ENCODE data around the gene CTR9. TPM values are rescaled to one million over a fixed set of nuclear protein-coding genes. Genes with fewer than 3 reads are reported as not detected.

The CTR9 gene
- total and polyA plus RNA-seq, 4 experiments from 2014 or later: 39.7 to 68.6 (median 58.0) TPM

- Mint-ChIP-seq H3K27ac (no peak overlapping the region), H3K4me3 (no peak overlapping the region), H3K27me3 (no peaks in the 10 kb centered on the region), H3K9me3 (no peaks in the 10 kb centered on the region), H3K36me3 (peaks cover 39 to 58% of the 10 kb centered on the region in 2 donors), H3K4me1 (no peaks in the 10 kb centered on the region)
- Histone ChIP-seq H3K27me3 (ENCODE audit: insufficient read depth, low read length) (no peaks in the 10 kb centered on the region), H3K4me3 (ENCODE audit: low read length in 2 of 2) (no peak overlapping the region), H3K27ac (ENCODE audit: low read depth, low read length) (no peak overlapping the region), H3K9me3 (ENCODE audit: control insufficient read depth in 1 of 2, low read length in 2 of 2) (no peaks in the 10 kb centered on the region), H3K4me1 (ENCODE audit: insufficient read depth, low read length) (no peaks in the 10 kb centered on the region), H3K36me3 (ENCODE audit: insufficient read depth, low read length) (peaks cover 41% of the 10 kb centered on the region)
- intact Hi-C loops (cut with micrococcal nuclease): no loop called here
- no peak for DNase-seq
- ChIA-PET CTCF (ENCODE audit: partially characterized antibody) (interaction anchor here (0.8 to 4.0 kb wide), 3 partner anchors 11 to 248 kb away, joined by 3 to 20 read pairs (median 3); no protein-coding TSS in a partner anchor), POLR2A (ENCODE audit: partially characterized antibody) (no interaction called here)
These were observed 27.3 kb downstream of the CTR9 start for GRCh38 chr11:10778217-10778970.

GRCh38 chr11:10779086-10779485 lies 28.0 kb downstream of the CTR9 start:
- Histone ChIP-seq H3K27me3 (ENCODE audit: insufficient read depth, low read length) (no peaks in the 10 kb centered on the region), H3K36me3 (ENCODE audit: insufficient read depth, low read length) (peaks cover 34% of the 10 kb centered on the region), H3K9me3 (ENCODE audit: control insufficient read depth in 1 of 2, low read length in 2 of 2) (no peaks in the 10 kb centered on the region), H3K4me1 (ENCODE audit: insufficient read depth, low read length) (no peaks in the 10 kb centered on the region), H3K27ac (ENCODE audit: low read depth, low read length) (no peak overlapping the region), H3K4me3 (ENCODE audit: low read length in 2 of 2) (no peak overlapping the region)
- intact Hi-C loops (cut with micrococcal nuclease): no loop called here
- CTCF ChIA-PET (ENCODE audit: partially characterized antibody): interaction anchor here (0.8 to 4.0 kb wide), 3 partner anchors 10 to 248 kb away, joined by 3 to 20 read pairs (median 3); no protein-coding TSS in a partner anchor
- H3K27ac Mint-ChIP-seq: peak overlapping the region in 1 of 7 donors; percentile 55
- no peak overlapping the region for H3K4me3 Mint-ChIP-seq
- POLR2A ChIA-PET (ENCODE audit: partially characterized antibody): no interaction called here
- H3K9me3 Mint-ChIP-seq: no peaks in the 10 kb centered on the region
- H3K4me1 Mint-ChIP-seq: no peaks in the 10 kb centered on the region
- no peak for DNase-seq
- H3K36me3 Mint-ChIP-seq: peaks cover 32 to 55% of the 10 kb centered on the region in 2 donors
- H3K27me3 Mint-ChIP-seq: no peaks in the 10 kb centered on the region

DNA sequence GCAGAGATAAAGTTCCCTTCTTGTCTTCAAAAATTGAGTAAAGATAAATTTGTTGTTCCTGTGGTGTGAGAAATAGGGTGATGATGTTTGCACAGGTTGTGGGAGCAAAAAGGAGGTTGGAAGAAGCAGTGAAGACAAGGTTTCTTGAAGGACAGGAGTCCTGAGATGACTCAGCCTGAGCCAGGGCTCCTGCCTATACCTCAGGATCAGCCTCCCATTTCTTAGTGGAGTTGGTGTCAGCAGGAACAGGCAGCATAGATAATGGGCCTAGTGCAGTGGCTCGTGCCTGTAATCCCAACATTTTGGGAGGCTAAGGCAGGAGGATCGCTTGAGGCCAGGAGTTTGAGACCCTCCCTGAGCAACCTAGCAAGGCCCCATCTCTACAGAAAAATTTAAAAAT lies 29.0 kb downstream of the CTR9 start:
- H3K27ac ChIP-seq (ENCODE audit: low read depth, low read length): no peak overlapping the region
- Mint-ChIP-seq H3K4me1 (no peaks in the 10 kb centered on the region), H3K4me3 (no peak overlapping the region), H3K27ac (peak overlapping the region in 1 of 7 donors; percentile 37), H3K9me3 (no peaks in the 10 kb centered on the region), H3K36me3 (peaks cover 24 to 45% of the 10 kb centered on the region in 2 donors), H3K27me3 (no peaks in the 10 kb centered on the region)
- DNase-seq: no peak
- H3K9me3 ChIP-seq (ENCODE audit: control insufficient read depth in 1 of 2, low read length in 2 of 2): no peaks in the 10 kb centered on the region
- no peaks in the 10 kb centered on the region for H3K27me3 ChIP-seq (ENCODE audit: insufficient read depth, low read length)
- peaks cover 25% of the 10 kb centered on the region for H3K36me3 ChIP-seq (ENCODE audit: insufficient read depth, low read length)
- no peak overlapping the region for H3K4me3 ChIP-seq (ENCODE audit: low read length in 2 of 2)
- CTCF ChIA-PET (ENCODE audit: partially characterized antibody): interaction anchor here (1.9 to 2.3 kb wide), 2 partner anchors 9 to 13 kb away, joined by 9 to 15 read pairs; no protein-coding TSS in a partner anchor
- intact Hi-C loops (cut with micrococcal nuclease): no loop called here
- no peaks in the 10 kb centered on the region for H3K4me1 ChIP-seq (ENCODE audit: insufficient read depth, low read length)
- POLR2A ChIA-PET (ENCODE audit: partially characterized antibody): interaction anchor here (1.0 to 1.2 kb wide), 2 partner anchors 18 to 19 kb away, joined by 3 to 4 read pairs; no protein-coding TSS in a partner anchor

DNA sequence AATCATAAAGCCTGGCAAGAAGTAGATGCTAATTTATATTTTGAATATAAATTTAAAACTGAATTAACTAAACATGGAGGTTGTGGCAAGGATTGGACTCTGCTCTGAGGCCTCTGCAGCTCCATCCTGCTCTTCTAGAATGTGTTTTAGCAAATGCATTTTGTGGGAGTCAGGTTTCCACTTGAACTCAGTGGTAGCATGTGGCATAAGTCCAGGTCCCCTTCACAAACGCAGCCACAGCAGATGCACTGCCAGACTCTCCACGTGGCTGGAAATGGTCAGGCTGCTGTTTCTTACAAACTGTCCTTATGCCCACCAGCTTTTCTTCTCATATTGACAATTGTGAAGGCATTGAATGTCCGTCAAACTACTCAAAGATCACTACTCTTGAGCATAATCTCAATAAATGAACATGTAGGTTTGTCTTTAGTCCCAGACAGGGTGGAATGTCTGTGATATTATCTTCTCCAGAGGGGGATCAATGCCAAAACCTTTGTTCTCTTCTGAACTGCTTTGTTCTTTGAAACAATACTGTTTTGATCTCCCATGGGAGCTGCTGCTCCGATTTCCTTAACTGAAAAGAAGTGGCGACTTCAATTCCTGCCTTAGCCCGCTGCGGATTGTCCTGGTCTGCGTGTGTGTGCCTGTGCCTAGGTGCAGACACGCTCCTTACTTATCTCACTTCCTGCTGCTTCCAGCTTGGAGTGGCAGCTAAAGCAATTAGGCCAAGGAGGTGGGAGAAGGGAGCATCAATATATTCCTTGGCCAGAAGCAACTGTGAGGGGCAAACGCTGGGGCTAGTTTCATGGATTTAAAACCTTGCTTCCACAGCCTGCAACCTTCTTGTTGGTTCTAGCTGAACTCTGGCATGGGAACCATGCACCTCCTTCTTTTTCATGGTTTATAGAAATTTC lies 33.4 kb downstream of the CTR9 start:
- H3K27ac Mint-ChIP-seq: no peak overlapping the region
- no peaks in the 10 kb centered on the region for H3K27me3 ChIP-seq (ENCODE audit: insufficient read depth, low read length)
- H3K36me3 Mint-ChIP-seq: peaks cover 4 to 7% of the 10 kb centered on the region in 2 donors
- no peaks in the 10 kb centered on the region for H3K4me1 ChIP-seq (ENCODE audit: insufficient read depth, low read length)
- no peaks in the 10 kb centered on the region for H3K36me3 ChIP-seq (ENCODE audit: insufficient read depth, low read length)
- intact Hi-C loops (cut with micrococcal nuclease): no loop called here
- H3K9me3 ChIP-seq (ENCODE audit: control insufficient read depth in 1 of 2, low read length in 2 of 2): no peaks in the 10 kb centered on the region
- H3K4me3 ChIP-seq (ENCODE audit: low read length in 2 of 2): no peak overlapping the region
- no peaks in the 10 kb centered on the region for H3K9me3 Mint-ChIP-seq
- H3K27me3 Mint-ChIP-seq: no peaks in the 10 kb centered on the region
- POLR2A ChIA-PET (ENCODE audit: partially characterized antibody): interaction anchor here (1.2 to 2.3 kb wide), 3 partner anchors 11 to 72 kb away, joined by 4 to 10 read pairs (median 4); partner anchors contain the start of gene EIF4G2
- no peak for DNase-seq
- no peak overlapping the region for H3K4me3 Mint-ChIP-seq
- no peaks in the 10 kb centered on the region for H3K4me1 Mint-ChIP-seq
- CTCF ChIA-PET (ENCODE audit: partially characterized antibody): interaction anchor here (0.7 to 2.6 kb wide), 6 partner anchors 9 to 371 kb away, joined by 3 to 7 read pairs (median 3); no protein-coding TSS in a partner anchor
- no peak overlapping the region for H3K27ac ChIP-seq (ENCODE audit: low read depth, low read length)

DNA sequence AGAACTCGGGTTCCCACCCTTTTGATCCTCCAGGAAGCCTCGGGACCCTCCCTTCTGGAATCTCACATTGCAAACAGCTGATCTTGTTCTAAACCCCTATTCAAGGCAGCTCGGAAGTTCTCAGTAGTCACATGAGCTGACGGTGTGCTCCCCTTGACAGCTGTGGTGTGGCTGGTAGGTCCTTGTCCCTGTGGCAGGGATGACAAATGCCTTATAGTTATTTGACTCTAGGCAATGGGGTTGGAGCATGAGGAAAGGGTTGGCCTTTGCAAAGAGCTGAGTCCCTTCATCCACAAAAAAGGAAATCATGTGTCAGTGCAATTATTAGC lies 34.1 kb downstream of the CTR9 start:
- H3K4me1 ChIP-seq (ENCODE audit: insufficient read depth, low read length): no peaks in the 10 kb centered on the region
- no peaks in the 10 kb centered on the region for H3K27me3 Mint-ChIP-seq
- no peak overlapping the region for H3K4me3 Mint-ChIP-seq
- ChIA-PET CTCF (ENCODE audit: partially characterized antibody) (interaction anchor here (1.3 to 2.6 kb wide), 2 partner anchors 15 to 242 kb away, joined by 3 to 7 read pairs; no protein-coding TSS in a partner anchor), POLR2A (ENCODE audit: partially characterized antibody) (interaction anchor here (1.2 to 2.3 kb wide), 2 partner anchors 11 to 72 kb away, joined by 4 to 10 read pairs; no protein-coding TSS in a partner anchor)
- peaks cover 0 to under 1% of the 10 kb centered on the region in 2 donors for H3K36me3 Mint-ChIP-seq
- DNase-seq: no peak
- H3K9me3 Mint-ChIP-seq: no peaks in the 10 kb centered on the region
- no peak overlapping the region for H3K27ac ChIP-seq (ENCODE audit: low read depth, low read length)
- H3K27ac Mint-ChIP-seq: peak overlapping the region in 1 of 7 donors; percentile 78
- H3K9me3 ChIP-seq (ENCODE audit: control insufficient read depth in 1 of 2, low read length in 2 of 2): no peaks in the 10 kb centered on the region
- no peaks in the 10 kb centered on the region for H3K36me3 ChIP-seq (ENCODE audit: insufficient read depth, low read length)
- intact Hi-C loops (cut with micrococcal nuclease): no loop called here
- H3K27me3 ChIP-seq (ENCODE audit: insufficient read depth, low read length): no peaks in the 10 kb centered on the region
- no peaks in the 10 kb centered on the region for H3K4me1 Mint-ChIP-seq
- H3K4me3 ChIP-seq (ENCODE audit: low read length in 2 of 2): no peak overlapping the region

- Mint-ChIP-seq H3K27ac (no peak overlapping the region), H3K27me3 (no peaks in the 10 kb centered on the region), H3K9me3 (no peaks in the 10 kb centered on the region), H3K36me3 (no peaks in the 10 kb centered on the region), H3K4me3 (no peak overlapping the region), H3K4me1 (no peaks in the 10 kb centered on the region)
- Histone ChIP-seq H3K27ac (ENCODE audit: low read depth, low read length) (no peak overlapping the region), H3K4me3 (ENCODE audit: low read length in 2 of 2) (no peak overlapping the region), H3K27me3 (ENCODE audit: insufficient read depth, low read length) (no peaks in the 10 kb centered on the region), H3K4me1 (ENCODE audit: insufficient read depth, low read length) (no peaks in the 10 kb centered on the region), H3K36me3 (ENCODE audit: insufficient read depth, low read length) (no peaks in the 10 kb centered on the region), H3K9me3 (ENCODE audit: control insufficient read depth in 1 of 2, low read length in 2 of 2) (no peaks in the 10 kb centered on the region)
- ChIA-PET CTCF (ENCODE audit: partially characterized antibody) (interaction anchor here (0.7 to 8.4 kb wide), 3 partner anchors 16 to 1455 kb away, joined by 3 to 258 read pairs (median 5); no protein-coding TSS in a partner anchor), POLR2A (ENCODE audit: partially characterized antibody) (interaction anchor here (0.6 to 15.4 kb wide), 2 partner anchors 12 to 21 kb away, joined by 3 to 263 read pairs; partner anchors contain the start of gene EIF4G2)
- no peak for DNase-seq
- intact Hi-C loops (cut with micrococcal nuclease): no loop called here
These were observed 35.4 kb downstream of the CTR9 start for GRCh38 chr11:10786451-10786850.
